OCI-LY7 (cell line): ENCODE results near the gene SOWAHC. TPM values are rescaled to one million over a fixed set of nuclear protein-coding genes. Genes with fewer than 3 reads are reported as not detected.

ENCODE experiments used
- BruUV-seq: library from RNA; stranded (reverse); fragments of 400-500 nt; replicated peaks from 2 replicates; lab custom pipeline; 2021; lab: Mats Ljungman, UMichigan
- CTCF ChIA-PET: fragments of 300-600 bp; sonication (Branson Sonifier 250); formaldehyde crosslinking; loops from one replicate; lab custom pipeline; 2022; ENCODE audit warnings: antibody characterized with exemption; ENCODE audit not compliant: unreplicated experiment; lab: Charles Lee
- POLR2A ChIA-PET: fragments of 300-600 bp; sonication (Branson Sonifier 250); formaldehyde crosslinking; loops from one replicate; lab custom pipeline; 2022; ENCODE audit warnings: antibody characterized with exemption; lab: Charles Lee
- DNase-seq: peaks from one replicate; pipeline ENCODE4 v3.0.0-alpha.2; 2015; ENCODE audit warnings: low spot score
- H2AFZ ChIP-seq: fragments of 200-600 bp; sonication (generic), shearing (Covaris generic); 2 replicates; pipeline ENCODE4 v1.6.1; 2014; ENCODE audit warnings: mild to moderate bottlenecking, antibody characterized with exemption, low read length, moderate library complexity
- H3K27ac ChIP-seq: fragments of 200-600 bp; sonication (generic); 2 replicates; pipeline ENCODE4 v1.5.1; 2014; ENCODE audit warnings: mixed run types, low read depth, mild to moderate bottlenecking, moderate library complexity, low read length, inconsistent platforms; ENCODE audit not compliant: poor library complexity, severe bottlenecking
- H3K36me3 ChIP-seq: fragments of 200-600 bp; sonication (generic); 2 replicates; pipeline ENCODE4 v1.6.1; 2014; ENCODE audit warnings: mild to moderate bottlenecking, antibody characterized with exemption, low read length, moderate library complexity, mixed read lengths; ENCODE audit not compliant: insufficient read depth
- H3K4me1 ChIP-seq: fragments of 200-600 bp; sonication (generic); 2 replicates; pipeline ENCODE4 v1.5.1; 2014; ENCODE audit warnings: mild to moderate bottlenecking, low read length; ENCODE audit not compliant: insufficient read depth, poor library complexity, severe bottlenecking
- H3K4me2 ChIP-seq: fragments of 200-600 bp; sonication (generic); 2 replicates; pipeline ENCODE4 v1.6.1; 2014; ENCODE audit warnings: mild to moderate bottlenecking, low read length
- H3K4me3 ChIP-seq: fragments of 200-600 bp; sonication (generic); 2 replicates; pipeline ENCODE4 v1.5.1; 2014; ENCODE audit warnings: mild to moderate bottlenecking, low read depth, low read length; ENCODE audit not compliant: poor library complexity, severe bottlenecking
- H3K79me2 ChIP-seq: fragments of 200-600 bp; sonication (generic); 2 replicates; pipeline ENCODE4 v1.6.1; 2016; ENCODE audit warnings: low read depth, mild to moderate bottlenecking, low read length, moderate library complexity, mixed read lengths; ENCODE audit not compliant: insufficient read depth
- H3K9me2 ChIP-seq: fragments of 200-600 bp; sonication (generic); 2 replicates; pipeline ENCODE4 v1.6.1; 2016; ENCODE audit warnings: mild to moderate bottlenecking, low read length, mixed read lengths; ENCODE audit not compliant: insufficient read depth
- H3K9me3 ChIP-seq: fragments of 200-600 bp; sonication (generic); 2 replicates; pipeline ENCODE4 v1.6.1; 2014; ENCODE audit warnings: mild to moderate bottlenecking, mixed run types, low read length, mixed read lengths
- H4K20me1 ChIP-seq: fragments of 200-600 bp; sonication (generic); 2 replicates; pipeline ENCODE4 v1.6.1; 2014; ENCODE audit warnings: mild to moderate bottlenecking, antibody characterized with exemption, low read length, moderate library complexity, mixed read lengths; ENCODE audit not compliant: insufficient read depth
- CTCF ChIP-seq: fragments of 200-600 bp; sonication (generic); conservative IDR thresholded peaks from 2 replicates; pipeline ENCODE4 v1.5.1; 2014; ENCODE audit warnings: mild to moderate bottlenecking, antibody characterized with exemption, low read length, moderate library complexity, mixed read lengths
- EZH2phosphoT487 ChIP-seq: fragments of 200-600 bp; sonication (generic); IDR thresholded peaks from 2 replicates; pipeline ENCODE4 v1.6.1; 2018; ENCODE audit warnings: low read depth, borderline replicate concordance, mild to moderate bottlenecking, mixed run types, antibody characterized with exemption, low read length, moderate library complexity, mixed read lengths
- intact Hi-C: fragments of 100-400 bp; cut with micrococcal nuclease; formaldehyde crosslinking; loops from one replicate; pipeline ENCODE4 v1.10.0; 2022; ENCODE audit not compliant: unreplicated experiment
- total RNA-seq, 2 experiments: library from RNA; depleted of rRNA in 1 of 2; stranded (reverse); fragments of >200 nt in 1 of 2; shearing (Covaris generic) in 1 of 2; gene quantifications; 2 replicates each; pipeline ENCODE4 v1.2.3, GENCODE V29; 2014 to 2022

The SOWAHC gene
- total RNA-seq, 2 experiments from 2014 or later: not detected

DNA sequence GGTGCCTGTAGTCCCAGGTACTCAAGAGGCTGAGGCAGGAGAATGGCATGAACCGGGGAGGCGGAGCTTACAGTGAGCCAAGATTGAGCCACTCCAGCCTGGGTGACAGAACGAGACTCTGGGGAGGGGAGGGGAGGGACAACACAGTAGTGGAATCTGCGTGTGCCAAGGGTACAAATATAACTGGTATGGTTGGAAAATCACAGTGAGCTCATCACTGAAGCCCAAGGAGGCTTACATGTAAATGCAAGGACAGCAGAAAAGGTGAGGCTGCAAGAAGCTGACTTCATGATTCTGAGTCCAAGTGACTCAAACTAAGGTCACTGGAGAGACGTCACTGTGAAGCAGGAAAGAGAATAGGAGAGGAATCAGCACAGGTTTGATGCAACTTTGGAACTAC, 9.6 kb upstream of the SOWAHC start:
- Histone ChIP-seq H3K4me1 (no peaks in the 10 kb centered on the region), H3K79me2 (no peaks in the 10 kb centered on the region), H4K20me1 (no peaks in the 10 kb centered on the region), H3K9me3 (no peaks in the 10 kb centered on the region), H3K4me2 (no peak overlapping the region), H3K9me2 (no peaks in the 10 kb centered on the region), H3K36me3 (no peaks in the 10 kb centered on the region), H2AFZ (no peak overlapping the region), H3K27ac (no peak overlapping the region), H3K4me3 (no peak overlapping the region)
- no peak for DNase-seq
- TF ChIP-seq EZH2phosphoT487 (no peak), CTCF (no peak)
- ChIA-PET POLR2A (no interaction called here), CTCF (no interaction called here)
- intact Hi-C loops: no loop called here
- BruUV-seq: no TSS peak

GRCh38 chr2:109607766-109608165, 6.4 kb upstream of the SOWAHC start:
- no TSS peak for BruUV-seq
- Histone ChIP-seq H4K20me1 (no peaks in the 10 kb centered on the region), H2AFZ (no peak overlapping the region), H3K79me2 (no peaks in the 10 kb centered on the region), H3K27ac (no peak overlapping the region), H3K9me2 (no peaks in the 10 kb centered on the region), H3K36me3 (no peaks in the 10 kb centered on the region), H3K4me2 (no peak overlapping the region), H3K9me3 (no peaks in the 10 kb centered on the region), H3K4me3 (no peak overlapping the region), H3K4me1 (no peaks in the 10 kb centered on the region)
- DNase-seq: no peak
- ChIA-PET POLR2A (no interaction called here), CTCF (no interaction called here)
- intact Hi-C loops: no loop called here
- TF ChIP-seq CTCF (no peak), EZH2phosphoT487 (no peak)

- Histone ChIP-seq H3K4me3 (no peak overlapping the region), H3K4me1 (no peaks in the 10 kb centered on the region), H3K9me3 (no peaks in the 10 kb centered on the region), H3K4me2 (no peak overlapping the region), H4K20me1 (no peaks in the 10 kb centered on the region), H3K79me2 (no peaks in the 10 kb centered on the region), H3K9me2 (no peaks in the 10 kb centered on the region), H3K36me3 (no peaks in the 10 kb centered on the region), H3K27ac (no peak overlapping the region), H2AFZ (no peak overlapping the region)
- BruUV-seq: no TSS peak
- intact Hi-C loops: no loop called here
- POLR2A ChIA-PET: no interaction called here
- no peak for TF ChIP-seq EZH2phosphoT487
- TF ChIP-seq CTCF: no peak
- DNase-seq: no peak
- CTCF ChIA-PET: no interaction called here
Measured at GRCh38 chr2:109609352-109610024, 4.7 kb upstream of the SOWAHC start.
